NCI-H524 treated with DMSO at 0.1 percent for 48 hours (cell line): ENCODE data around the gene HTRA2.
"Not testable (repeated sequence)": the region's sequence is repeated elsewhere in the genome, so short reads cannot be mapped to it uniquely, and the experiment has no call there.

Source experiments
- DNase-seq: peaks from one replicate; lab custom pipeline; 2025; lab: John Stamatoyannopoulos, UW

The HTRA2 gene

DNA sequence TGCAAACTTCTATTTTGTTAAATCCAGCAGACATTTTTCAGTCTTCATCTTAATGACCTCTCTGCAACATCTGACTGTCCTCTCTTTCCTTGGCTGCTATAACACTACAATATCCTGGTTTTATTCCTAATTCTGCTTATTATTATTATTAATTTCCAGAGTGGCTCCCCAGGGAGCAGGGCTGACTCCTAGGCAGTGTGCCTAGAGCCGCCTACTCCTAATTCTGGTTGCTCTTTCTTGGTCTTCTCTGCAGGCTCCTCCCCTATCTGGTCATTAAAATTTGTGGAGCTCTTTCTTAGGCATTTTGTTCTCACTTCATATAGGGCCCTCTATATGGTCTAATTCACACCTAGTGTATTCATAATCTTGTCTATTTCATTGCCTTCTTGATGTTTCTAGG, 13.2 kb downstream of the HTRA2 start:
- DNase-seq, result no peak

DNA sequence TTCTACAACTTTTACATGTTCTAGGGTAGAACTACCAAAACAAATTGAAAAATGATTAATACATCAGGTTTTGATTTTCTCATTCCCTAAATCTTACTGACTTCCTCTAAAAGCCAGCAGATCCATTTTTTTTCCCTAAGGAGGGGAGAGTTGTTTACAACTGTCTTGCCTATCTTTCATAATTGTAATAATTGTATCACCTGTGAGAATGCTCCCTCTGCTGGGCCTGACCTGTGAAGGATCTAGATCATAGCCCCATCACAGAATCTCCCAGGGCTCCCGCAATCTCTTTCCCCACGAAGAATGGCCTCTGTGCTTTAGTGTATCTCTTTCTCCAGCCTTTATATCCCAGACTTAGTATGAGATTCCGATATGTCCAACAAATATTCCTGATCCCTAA, 14.9 kb downstream of the HTRA2 start:
- no peak for DNase-seq

DNA sequence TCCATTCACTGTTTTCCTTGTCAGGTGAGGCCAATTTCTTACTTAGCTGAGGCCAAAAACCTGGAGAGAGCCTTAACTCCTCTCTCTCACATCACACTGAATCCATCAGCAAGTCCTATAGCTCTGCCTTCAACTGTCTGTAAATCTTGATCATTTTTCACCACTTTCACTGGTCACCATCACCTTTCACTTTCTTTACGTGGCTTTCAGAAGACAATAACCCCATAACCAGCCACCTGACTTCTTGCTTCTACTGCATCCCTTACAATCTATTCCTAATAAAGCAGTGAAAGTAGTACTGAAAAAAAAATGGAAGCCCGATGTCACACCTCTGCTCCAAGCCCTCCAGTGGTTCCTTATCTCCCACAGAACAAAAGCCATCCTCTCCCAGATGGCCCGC, 16.3 kb downstream of the HTRA2 start:
- no peak for DNase-seq

DNA sequence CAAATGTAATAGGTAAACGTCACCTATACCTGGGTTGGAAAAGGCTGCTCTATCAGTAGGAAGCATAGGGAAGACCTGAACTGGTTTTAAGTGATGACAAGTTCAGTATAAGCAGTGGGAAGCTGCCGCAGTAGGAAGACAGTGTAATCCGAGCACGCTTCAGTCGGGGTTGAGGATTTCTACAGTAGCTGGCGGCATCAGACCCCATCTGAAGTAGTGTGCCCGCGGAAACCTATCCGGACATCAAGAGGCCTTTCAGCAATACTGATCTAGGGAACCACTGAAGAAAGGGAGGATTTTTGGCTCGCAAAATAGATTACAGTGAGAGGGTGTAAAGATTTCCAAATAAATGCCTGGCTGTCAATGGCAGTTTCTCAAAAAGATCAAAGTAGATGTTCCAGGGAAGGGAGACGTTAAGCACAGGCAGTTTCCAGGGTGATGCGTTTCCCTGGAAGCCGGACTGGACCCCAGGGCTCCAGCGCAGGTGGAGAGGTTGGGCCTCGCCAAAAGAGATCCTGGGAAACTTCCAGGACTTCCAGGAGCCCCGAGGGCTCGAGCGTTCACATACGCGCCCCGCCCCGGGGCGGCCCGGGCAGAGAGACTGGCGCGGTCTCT, 18.7 kb downstream of the HTRA2 start:
- peak; percentile 30 for DNase-seq

DNA sequence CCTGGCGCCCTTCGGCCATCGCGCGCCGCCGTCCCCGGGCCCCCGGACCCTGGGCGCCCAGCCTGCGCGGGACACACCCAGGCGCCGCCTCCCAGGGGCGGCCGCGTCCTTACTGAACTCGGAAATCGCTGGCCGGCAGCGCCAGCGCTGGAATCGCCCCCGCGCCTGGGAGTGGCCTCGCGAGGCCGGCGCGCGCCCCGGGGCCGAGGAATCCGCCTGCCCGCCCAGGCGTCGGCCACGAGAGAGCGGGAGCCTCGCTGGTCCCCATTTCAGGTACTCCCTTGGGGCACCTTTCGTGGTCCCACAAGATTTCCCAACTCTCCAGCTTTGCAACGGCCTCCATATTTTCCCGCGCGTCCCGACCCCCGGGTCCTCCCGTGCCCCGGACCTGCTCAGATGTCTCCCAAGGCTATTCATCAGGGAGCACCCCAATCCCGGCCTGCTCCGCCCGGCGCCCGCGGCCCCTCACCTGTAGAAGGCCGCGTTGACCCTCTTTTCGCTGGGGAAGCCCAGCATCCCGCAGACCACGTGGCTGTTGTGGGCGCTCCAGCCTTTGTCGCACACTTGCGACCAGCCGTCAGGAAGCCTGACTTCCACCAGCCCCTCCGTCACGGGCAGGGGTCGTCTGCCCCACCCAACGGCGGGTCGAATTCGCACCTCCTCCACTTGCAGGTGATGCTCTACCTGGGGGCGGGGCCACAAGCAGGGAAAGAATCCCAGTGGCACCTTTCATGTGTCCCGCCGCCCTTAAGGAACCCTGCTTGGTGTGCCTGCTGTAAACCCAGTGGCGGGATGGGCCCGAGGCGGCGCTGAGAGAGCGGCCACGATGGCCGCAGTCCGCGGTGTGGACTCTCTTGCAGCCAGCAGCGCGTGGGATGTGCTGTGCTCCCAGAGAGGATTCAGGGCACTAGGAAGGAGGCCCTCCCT, 19.4 kb downstream of the HTRA2 start:
- no peak for DNase-seq

DNA sequence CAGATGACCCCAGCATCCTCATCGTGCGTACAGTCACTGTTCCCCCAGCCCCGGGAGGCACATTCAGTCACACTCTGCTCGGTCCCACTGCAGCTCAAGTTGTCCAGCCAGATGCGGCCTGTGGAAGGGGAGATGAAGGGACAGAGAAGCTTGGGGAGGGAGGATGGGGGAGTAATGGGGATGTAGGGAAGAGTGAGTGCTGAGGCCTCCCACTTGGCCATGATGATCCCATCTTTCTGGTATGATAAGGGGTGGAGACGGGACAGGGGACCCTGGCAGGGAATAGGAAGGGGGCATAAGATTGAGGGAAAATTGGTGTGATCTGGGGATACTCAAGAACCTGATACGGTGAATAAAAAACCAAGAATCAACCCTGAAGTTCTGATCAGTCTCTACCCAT, 20.5 kb downstream of the HTRA2 start:
- DNase-seq, result no peak

DNA sequence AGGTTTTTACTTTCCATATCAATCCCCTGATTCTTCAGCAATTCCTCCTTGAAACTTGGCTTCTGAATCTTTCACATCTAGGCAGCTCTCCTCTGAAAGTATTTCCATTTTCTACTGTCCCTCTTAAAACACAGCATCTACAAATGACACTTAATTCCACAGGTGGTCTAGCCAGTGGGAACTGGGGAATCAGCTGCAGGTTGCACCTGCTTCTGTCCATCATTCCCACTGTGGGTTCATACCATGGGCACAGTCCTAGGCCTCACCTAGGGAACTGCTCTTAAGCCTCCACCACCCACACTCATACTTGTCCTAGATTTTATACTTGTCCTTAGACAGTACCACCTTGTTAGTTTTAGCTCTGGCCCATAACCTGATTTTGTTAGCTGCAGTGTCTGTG, 21.8 kb downstream of the HTRA2 start:
- no peak for DNase-seq

DNA sequence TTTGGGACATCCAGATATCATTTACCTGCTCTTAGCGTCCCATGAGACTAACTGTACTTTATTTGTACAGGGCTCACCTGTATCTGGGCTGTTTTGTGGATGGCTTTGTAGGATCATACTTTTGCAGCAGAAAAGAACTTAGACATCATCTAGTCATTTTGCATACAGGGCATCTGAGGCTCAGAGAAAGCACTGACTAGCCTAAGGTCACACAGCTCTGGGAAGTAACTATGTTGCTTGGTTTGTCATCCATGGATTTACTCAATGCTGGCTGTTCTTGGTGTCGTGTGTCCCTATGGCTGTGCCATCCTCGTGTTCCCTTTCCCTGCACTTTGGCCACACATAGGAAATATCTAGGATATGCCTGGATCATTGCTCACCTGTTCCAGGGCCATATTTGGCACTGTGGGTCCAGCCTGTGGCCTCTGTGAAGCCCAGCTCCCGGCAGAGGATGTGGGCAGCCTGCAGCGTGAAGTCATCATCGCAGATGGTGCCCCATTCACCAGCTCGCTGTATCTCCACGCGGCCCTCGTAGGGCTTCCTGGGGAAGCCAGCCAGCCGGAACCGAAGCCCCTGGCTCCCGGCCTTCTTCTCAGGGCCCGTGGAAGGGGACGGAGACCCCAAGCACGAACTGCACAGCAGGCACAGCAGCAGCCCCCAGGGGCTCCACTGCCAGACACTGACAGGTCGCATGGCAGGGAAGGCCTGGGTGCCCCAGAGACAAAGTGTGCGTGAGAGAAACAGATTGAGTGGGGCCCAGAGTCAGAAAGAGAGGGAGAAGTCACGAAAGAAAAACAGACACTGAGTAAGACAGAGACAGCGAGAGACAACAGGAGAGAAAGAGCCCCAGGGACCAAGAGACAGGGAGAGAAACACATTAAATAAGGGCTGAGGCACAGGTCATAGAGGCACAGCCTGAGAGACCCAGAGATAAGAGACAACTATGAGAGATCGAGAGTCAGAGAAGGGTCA, 22.5 kb downstream of the HTRA2 start:
- no peak for DNase-seq

DNA sequence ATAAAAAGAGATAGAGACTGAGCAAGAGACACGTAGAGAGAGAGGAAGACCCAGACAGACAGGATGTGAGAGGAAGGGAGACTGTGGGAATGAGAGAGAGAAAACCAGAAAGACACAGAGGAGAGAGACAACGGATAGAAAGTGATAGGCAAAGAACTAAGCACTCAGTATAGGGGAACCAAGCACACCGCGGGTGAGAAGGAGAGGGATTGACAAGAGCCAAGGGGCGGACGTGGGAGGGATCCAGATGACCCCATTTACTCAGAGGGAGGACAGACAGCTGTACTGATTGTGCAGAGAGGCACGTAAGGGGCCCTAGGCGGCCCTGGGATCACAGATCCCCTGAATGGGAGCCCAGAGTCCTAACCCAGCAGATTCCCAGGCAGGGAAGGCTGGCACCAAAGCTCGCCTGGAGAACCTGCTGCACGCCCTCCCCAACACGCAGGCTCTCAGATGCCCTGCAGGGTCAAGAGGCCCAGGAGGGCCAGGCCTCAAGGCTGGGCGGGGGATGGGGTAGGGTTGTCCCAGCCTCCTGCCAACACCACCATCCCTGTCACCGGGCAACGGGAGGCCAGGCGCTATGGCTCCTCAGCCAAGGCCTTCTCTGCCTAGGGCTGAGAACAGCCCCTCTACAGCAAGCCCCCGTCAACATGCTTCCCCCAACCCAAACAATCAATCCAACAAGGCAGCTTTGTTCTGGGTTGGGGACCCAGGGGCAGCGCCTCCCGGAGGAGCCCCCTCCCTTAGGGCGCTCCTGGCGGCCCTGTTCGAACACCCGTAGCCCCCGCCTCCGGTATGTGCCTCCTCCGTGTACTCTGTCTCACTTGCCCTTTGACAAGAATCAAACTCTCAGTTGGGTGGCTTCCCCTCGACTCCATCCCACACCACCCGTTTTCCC, 23.4 kb downstream of the HTRA2 start:
- no peak for DNase-seq

DNA sequence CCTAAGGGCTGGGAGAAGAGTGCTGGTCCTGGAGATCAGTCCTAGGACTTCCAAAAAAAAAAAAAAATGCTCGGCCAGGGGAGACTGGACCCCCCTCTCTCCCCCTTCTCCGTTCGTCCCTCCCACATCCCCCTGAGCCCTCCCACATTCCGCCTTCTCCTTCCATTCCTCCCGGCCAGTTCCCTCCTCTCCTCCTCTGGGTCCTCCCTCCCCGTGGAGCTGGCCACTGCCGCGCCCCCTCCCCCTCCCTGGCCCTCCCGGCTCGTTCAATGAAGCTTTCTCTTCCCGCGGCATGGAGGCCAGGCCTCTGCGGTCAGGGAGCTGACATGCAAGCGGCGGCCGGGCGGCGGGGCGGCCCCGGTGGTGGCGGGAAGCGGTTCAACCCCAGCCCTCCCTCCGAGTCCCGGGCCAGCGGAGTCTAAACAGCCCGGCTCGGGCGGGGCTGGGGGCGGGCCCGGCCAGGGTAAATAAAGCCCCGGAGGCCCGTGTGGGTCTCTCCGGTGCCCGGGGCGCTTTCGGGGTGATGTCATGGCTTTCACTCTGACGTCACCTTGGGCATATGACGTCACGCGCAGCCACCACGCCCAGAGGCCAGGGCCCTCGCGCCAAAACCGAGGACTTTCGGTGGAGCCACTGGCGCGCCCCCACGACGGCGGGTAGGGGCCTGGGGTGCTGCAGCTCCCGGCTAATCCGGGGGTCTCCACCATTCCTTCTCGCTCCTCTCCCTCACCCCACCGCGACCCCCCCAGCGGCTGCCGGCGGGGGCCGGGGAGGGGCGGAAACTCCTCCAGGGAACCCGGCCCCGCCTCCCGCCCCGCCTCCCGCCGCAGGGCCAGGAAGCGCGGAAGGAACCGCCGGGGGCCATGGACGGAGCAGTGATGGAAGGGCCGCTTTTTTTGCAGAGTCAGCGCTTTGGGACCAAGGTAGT, 24.4 kb downstream of the HTRA2 start, which contains the start of the genes DOK1 and LOXL3:
DOK1 (plus strand) TSS at position 829 of the 928 bp plus-strand sequence; CDS start at position 864, 35 bp downstream.
LOXL3 (minus strand) TSS at position 51 of the 928 bp plus-strand sequence. CDS start 1,308 bp downstream, outside the sequence.
- no peak for DNase-seq

DNA sequence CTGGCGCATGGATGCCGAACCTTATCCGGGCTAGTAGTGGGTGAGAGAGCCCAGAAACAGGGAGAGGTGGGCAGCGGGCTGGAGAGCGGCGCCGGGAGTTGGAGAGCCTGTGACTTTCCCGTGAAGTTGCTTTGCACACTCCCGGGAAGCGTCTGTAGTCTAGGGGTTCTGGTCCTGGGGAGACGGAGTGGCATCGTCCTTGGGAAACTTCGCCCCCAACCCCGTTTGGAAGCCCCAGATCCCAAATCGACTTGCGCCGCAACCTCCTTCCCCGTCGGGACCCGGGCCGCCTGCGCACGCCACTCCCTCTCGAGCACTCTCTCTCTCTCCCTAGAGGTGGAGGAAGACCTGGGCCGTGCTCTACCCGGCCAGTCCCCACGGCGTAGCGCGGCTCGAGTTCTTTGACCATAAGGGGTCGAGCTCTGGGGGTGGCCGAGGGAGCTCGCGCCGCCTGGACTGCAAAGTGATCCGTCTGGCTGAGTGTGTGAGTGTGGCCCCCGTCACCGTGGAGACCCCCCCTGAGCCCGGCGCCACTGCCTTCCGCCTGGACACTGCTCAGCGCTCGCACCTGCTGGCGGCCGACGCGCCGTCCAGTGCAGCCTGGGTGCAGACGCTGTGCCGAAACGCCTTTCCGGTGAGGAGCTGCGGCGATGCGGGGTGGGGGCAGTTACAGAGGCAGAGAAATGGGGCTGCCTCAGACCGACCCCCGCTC, 25.2 kb downstream of the HTRA2 start:
- DNase-seq, result no peak

DNA sequence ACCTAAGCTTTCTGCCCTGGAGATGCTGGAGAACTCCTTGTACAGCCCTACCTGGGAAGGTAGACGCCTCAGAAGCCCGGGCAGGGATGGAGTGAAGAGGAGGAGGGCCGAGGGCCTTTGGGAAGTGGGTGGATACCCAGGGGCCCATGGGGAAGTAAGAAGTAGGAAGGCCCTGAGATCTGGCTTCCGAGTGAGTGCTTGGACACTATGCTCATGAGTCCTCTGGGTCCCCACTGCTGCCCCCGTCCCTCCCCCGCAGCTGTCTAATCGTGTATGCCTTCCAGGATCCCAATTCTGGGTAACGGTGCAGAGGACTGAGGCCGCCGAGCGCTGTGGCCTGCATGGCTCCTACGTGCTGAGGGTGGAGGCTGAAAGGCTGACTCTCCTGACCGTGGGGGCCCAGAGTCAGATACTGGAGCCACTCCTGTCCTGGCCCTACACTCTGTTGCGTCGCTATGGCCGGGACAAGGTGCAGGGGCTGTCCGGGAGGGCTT, 25.9 kb downstream of the HTRA2 start:
- DNase-seq, result no peak

DNA sequence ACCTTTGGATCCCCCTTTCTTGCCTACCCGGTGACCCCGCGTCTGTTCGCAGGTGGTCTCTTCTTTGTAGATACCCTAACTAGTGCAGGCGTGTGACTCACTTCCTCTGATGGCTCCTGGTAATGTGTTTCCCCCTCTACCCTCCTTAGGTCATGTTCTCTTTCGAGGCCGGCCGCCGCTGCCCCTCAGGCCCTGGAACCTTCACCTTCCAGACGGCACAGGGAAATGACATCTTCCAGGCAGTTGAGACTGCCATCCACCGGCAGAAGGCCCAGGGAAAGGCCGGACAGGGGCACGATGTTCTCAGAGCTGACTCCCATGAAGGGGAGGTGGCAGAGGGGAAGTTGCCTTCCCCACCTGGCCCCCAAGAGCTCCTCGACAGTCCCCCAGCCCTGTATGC, 26.4 kb downstream of the HTRA2 start:
- no peak for DNase-seq

DNA sequence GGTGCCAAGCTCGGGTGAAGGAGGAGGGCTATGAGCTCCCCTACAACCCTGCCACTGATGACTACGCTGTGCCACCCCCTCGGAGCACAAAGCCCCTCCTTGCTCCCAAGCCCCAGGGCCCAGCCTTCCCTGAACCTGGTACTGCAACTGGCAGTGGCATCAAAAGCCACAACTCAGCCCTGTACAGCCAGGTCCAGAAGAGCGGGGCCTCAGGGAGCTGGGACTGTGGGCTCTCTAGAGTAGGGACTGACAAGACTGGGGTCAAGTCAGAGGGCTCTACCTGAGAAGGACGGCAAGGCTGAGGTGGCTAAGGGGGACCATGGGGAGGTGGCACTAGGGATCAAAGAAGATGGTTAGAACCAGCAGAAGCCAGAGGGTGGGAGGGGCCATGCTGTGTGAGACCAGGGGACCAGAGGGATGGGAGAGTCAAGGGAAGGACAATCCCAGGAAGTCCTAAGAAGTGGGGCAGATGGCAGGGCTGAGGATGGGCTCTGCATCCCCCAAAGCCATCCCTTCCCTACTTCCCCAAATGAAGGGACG, 27.2 kb downstream of the HTRA2 start:
- no peak for DNase-seq

DNA sequence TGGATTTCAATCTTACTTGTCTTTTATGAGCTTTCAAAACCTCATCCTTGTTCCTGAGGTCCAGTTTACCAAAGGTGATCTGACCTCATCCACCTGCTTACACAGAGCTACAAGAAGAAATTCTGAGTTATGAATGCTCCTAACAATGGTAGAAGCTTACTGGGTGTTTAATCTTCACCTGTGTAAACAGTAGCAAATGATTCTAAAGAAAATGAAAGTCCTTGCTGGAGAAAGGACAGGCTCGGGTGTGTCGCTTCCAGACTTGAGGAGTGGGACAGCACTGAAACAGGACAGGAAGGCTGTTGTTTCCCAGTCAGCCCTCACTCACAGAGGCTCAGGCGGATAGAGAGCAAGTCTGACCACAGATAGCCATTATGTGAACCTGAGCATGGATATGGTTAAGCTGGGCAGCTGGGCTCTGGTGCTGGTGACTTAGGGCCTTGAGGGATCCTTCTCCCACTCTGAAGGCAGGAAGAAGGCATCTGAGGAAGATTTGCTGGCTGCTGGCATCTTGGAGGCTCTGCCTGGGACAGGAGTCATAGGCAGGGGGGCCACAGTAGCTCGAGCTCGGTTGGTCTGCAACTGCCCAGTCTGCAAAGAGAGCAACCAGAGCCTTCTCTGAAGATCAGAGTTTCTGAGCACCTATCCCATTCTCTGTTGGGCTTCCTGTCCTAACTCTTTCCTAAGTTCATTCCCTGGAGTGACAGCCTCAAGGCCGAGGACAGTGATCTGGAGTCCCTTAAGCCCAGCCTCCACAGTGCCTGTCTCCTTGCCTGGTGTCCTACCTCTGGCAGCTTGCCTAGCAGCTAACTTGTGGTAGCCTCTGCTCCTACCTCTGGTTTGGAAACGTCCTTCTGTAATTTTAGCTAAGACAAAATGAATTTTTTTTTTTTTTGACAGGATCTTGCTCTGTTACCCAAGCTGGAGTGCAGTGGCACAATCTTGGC, 28.8 kb downstream of the HTRA2 start:
- no peak for DNase-seq

DNA sequence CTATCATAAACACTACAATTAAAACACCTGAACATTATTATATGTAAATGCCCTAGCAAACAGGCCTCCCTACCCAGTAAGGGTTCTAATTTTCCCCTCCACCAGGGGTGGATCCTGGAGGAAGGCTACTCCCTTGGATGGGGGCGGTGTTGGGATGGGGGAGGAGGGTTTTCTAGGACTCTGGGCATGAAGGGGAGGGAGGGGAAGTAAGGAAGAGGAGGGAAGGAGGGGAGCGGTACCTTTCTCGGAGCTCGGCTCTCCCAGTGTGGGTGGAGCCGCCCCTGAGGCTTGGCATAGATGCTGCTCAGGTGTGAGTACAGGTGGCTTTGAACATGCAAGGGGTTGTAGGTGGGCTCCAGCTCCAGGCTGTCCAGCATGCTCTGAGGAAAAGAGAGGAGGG, 30.2 kb downstream of the HTRA2 start:
- DNase-seq, result no peak

DNA sequence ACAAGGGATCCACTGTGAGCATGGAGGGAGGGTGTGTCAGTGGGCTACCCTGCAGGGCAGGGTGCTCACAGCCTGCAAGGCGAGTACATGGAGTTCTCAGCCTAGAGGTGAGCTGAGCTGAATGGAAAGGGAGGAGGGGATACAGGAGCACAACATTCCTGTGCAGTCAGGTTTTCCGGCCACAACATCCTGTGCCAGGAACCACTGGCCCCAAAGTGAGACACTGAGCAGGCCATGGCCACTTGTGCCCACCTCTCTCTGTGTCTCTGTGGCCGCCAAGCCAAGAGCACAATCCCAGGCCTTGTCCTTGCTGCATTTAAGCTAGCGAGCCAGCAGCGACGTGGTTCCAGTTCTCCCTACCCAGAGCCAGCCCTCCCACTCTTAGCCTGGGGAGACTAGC, 30.9 kb downstream of the HTRA2 start:
- no peak for DNase-seq

DNA sequence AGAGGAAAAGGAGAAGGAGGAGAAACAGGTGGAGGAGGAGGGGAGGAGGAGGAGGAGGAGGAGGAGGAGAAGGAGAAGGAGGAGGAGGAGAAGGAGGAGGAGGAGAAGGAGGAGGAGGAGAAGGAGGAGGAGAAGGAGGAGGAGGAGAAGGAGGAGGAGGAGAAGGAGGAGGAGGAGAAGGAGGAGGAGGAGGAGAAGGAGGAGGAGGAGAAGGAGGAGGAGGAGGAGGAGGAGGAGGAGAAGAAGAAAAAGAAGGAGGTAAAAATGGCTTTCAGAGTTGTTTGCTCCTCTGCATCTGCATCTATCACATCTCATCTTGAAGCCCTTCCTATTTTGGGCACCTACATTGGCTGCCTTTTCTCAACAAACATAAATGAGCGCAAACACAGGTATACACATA, 31.3 kb downstream of the HTRA2 start:
- DNase-seq, result not testable (repeated sequence)
